PC-9 (cell line): ENCODE results near the gene EML6. TPM values are rescaled to one million over a fixed set of nuclear protein-coding genes. Genes with fewer than 3 reads are reported as not detected.
"Not testable (repeated sequence)": the region's sequence is repeated elsewhere in the genome, so short reads cannot be mapped to it uniquely, and the experiment has no call there.

Experiments used
- BruUV-seq: library from RNA; stranded (reverse); fragments of 400-500 nt; replicated peaks from 2 replicates; lab custom pipeline; 2021; lab: Mats Ljungman, UMichigan
- CTCF ChIA-PET: fragments of 300-600 bp; sonication (Branson Sonifier 250); formaldehyde crosslinking; loops from one replicate; lab custom pipeline; 2022; ENCODE audit warnings: antibody characterized with exemption; lab: Charles Lee
- POLR2A ChIA-PET: fragments of 300-600 bp; sonication (Branson Sonifier 250); formaldehyde crosslinking; loops from one replicate; lab custom pipeline; 2022; ENCODE audit warnings: antibody characterized with exemption; ENCODE audit not compliant: unreplicated experiment; lab: Charles Lee
- DNase-seq, 2 experiments: peaks; one replicate each; pipeline versions ENCODE4 v3.0.0 to v3.0.0-alpha.2; 2015 to 2022; ENCODE audit warnings: mixed read lengths in 1 of 2
- H2AFZ ChIP-seq: fragments of 200-600 bp; sonication (generic); 2 replicates; pipeline ENCODE4 v1.8.1; 2017; ENCODE audit warnings: antibody characterized with exemption
- H3F3A ChIP-seq: fragments of 200-600 bp; sonication (generic); 2 replicates; pipeline ENCODE4 v1.8.1; 2017; ENCODE audit warnings: antibody characterized with exemption, mild to moderate bottlenecking, low read depth; ENCODE audit not compliant: insufficient read depth
- H3K27ac ChIP-seq: fragments of 200-600 bp; sonication (generic); 2 replicates; pipeline ENCODE4 v1.6.1; 2016; ENCODE audit warnings: mixed run types
- H3K27me3 ChIP-seq: fragments of 200-600 bp; sonication (generic); 2 replicates; pipeline ENCODE4 v1.6.1; 2016; ENCODE audit warnings: low read depth, mixed run types; ENCODE audit not compliant: insufficient read depth
- H3K36me3 ChIP-seq: fragments of 200-600 bp; sonication (generic); 2 replicates; pipeline ENCODE4 v1.6.1; 2016; ENCODE audit warnings: low read depth, mixed run types
- H3K4me1 ChIP-seq: fragments of 200-600 bp; sonication (generic); replicated peaks from 2 replicates; pipeline ENCODE4 v1.6.1; 2016; ENCODE audit warnings: mixed run types; ENCODE audit not compliant: insufficient read depth
- H3K4me2 ChIP-seq: fragments of 200-600 bp; sonication (generic); 2 replicates; pipeline ENCODE4 v1.6.1; 2017; ENCODE audit warnings: mixed run types
- H3K4me3 ChIP-seq: fragments of 200-600 bp; sonication (generic); 2 replicates; pipeline ENCODE4 v1.6.1; 2016; ENCODE audit warnings: mixed run types
- H3K79me2 ChIP-seq: fragments of 200-600 bp; sonication (generic); 2 replicates; pipeline ENCODE4 v1.6.1; 2017; ENCODE audit warnings: low read depth, mixed run types
- H3K9me2 ChIP-seq: fragments of 200-600 bp; sonication (generic); 2 replicates; pipeline ENCODE4 v1.8.1; 2017; ENCODE audit warnings: mild to moderate bottlenecking; ENCODE audit not compliant: insufficient read depth
- H3K9me3 ChIP-seq: fragments of 200-600 bp; sonication (generic); 2 replicates; pipeline ENCODE4 v1.8.1; 2016; ENCODE audit warnings: low read depth; ENCODE audit not compliant: insufficient read depth
- H4K20me1 ChIP-seq: fragments of 200-600 bp; sonication (generic); 2 replicates; pipeline ENCODE4 v1.8.1; 2017; ENCODE audit not compliant: insufficient read depth
- CTCF ChIP-seq: fragments of 200-600 bp; sonication (generic); conservative IDR thresholded peaks from 2 replicates; pipeline ENCODE4 v1.6.1; 2017; ENCODE audit warnings: mixed run types, antibody characterized with exemption, mild to moderate bottlenecking, moderate library complexity
- EZH2 ChIP-seq: fragments of 200-600 bp; sonication (generic); IDR thresholded peaks from 2 replicates; pipeline ENCODE4 v1.8.0; 2017; ENCODE audit warnings: antibody characterized with exemption, low read depth
- intact Hi-C: fragments of 100-400 bp; cut with micrococcal nuclease; formaldehyde crosslinking; loops from one replicate; pipeline ENCODE4 v1.10.0; 2022; ENCODE audit not compliant: unreplicated experiment
- total RNA-seq: library from RNA; stranded (reverse); gene quantifications from 2 replicates; pipeline ENCODE4 v1.2.3, GENCODE V29; 2021

EML6 gene
- total RNA-seq, 1 experiment from 2014 or later, result 3.7 TPM

DNA sequence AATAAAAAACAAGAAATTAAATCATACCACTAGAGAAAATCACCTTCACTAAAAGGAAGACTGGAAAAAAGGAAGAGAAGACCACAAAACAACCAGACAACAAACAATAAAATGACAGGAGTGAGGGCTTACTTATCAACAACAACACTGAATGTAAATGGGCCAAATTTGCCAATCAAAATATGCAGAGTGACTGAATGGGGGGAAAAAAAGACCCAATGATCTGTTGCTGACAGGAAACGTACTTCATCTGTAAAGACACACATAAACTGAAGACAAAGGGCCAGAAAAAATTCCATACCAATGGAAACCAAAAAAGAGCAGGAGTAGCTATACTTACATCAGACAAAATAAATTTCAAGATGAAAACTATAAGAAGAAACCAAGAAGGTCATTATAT lies 25.5 kb upstream of the EML6 start:
- no peak overlapping the region for H3K4me3 ChIP-seq
- H3K79me2 ChIP-seq, result no peaks in the 10 kb centered on the region
- BruUV-seq, result no TSS peak
- TF ChIP-seq CTCF (no peak), EZH2 (no peak)
- H3K36me3 ChIP-seq, result no peaks in the 10 kb centered on the region
- ChIA-PET POLR2A (interaction anchor here (0.7 kb wide), 1 partner anchor 174 kb away, joined by 5 read pairs; no protein-coding TSS in a partner anchor), CTCF (no interaction called here)
- no peak overlapping the region for H2AFZ ChIP-seq
- no peaks in the 10 kb centered on the region for H3K4me1 ChIP-seq
- no peaks in the 10 kb centered on the region; the same call in 1 of the 2 replicates for H3K9me2 ChIP-seq
- H3K27ac ChIP-seq, result no peak overlapping the region
- no peaks in the 10 kb centered on the region for H3F3A ChIP-seq
- H3K27me3 ChIP-seq, result no peaks in the 10 kb centered on the region
- no peak for DNase-seq
- intact Hi-C loops, result no loop called here
- H4K20me1 ChIP-seq, result no peaks in the 10 kb centered on the region
- H3K4me2 ChIP-seq, result no peak overlapping the region
- no peaks in the 10 kb centered on the region for H3K9me3 ChIP-seq

DNA sequence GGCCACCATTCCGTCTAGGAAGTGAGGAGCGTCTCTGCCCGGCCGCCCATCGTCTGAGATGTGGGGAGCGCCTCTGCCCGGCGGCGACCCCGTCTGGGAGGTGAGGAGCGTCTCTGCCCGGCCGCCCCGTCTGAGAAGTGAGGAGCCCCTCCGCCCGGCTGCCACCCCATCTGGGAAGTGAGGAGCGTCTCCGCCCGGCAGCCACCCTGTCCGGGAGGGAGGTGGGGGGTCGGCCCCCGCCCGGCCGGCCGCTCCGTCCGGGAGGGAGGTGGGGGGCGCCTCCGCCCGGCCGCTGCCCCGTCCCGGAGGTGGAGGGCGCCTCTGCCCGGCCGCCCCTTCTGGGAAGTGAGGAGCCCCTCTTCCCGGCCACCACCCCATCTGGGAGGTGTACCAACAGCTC lies 24.5 kb upstream of the EML6 start:
- H3F3A ChIP-seq, H3K9me3 ChIP-seq, CTCF ChIA-PET, H3K27me3 ChIP-seq, H3K9me2 ChIP-seq, H3K4me1 ChIP-seq, H2AFZ ChIP-seq, H3K4me2 ChIP-seq, DNase-seq, H3K27ac ChIP-seq, H3K4me3 ChIP-seq, intact Hi-C loops, POLR2A ChIA-PET, H4K20me1 ChIP-seq, H3K36me3 ChIP-seq, BruUV-seq, H3K79me2 ChIP-seq: not testable (repeated sequence)

DNA sequence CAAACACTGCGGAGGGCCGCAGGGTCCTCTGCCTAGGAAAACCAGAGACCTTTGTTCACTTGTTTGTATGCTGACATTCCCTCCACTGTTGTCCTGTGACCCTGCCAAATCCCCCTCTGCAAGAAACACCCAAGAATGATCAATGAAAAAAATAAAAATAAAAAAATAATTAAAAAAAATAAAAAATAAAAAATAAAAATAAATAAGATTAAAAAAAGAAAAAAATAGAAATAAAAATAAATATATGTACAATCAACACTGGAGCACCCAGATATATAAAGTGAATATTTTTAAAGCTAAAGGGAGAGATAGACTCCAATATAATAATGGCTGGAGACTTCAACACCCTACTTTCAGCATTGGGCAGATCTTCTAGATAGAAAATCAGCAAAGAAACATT lies 23.8 kb upstream of the EML6 start:
- Histone ChIP-seq H4K20me1 (no peaks in the 10 kb centered on the region), H3K9me3 (no peaks in the 10 kb centered on the region), H3K4me2 (no peak overlapping the region), H3F3A (peaks cover 5% of the 10 kb centered on the region; the same call in 1 of the 2 replicates), H3K4me1 (no peaks in the 10 kb centered on the region), H2AFZ (no peak overlapping the region), H3K79me2 (no peaks in the 10 kb centered on the region), H3K9me2 (no peaks in the 10 kb centered on the region; the same call in 1 of the 2 replicates), H3K27ac (no peak overlapping the region), H3K4me3 (no peak overlapping the region), H3K36me3 (no peaks in the 10 kb centered on the region), H3K27me3 (no peaks in the 10 kb centered on the region)
- intact Hi-C loops, result loop anchor here (5.0 to 10.0 kb wide), 4 partner anchors 522 to 915 kb away; partner anchors contain the start of genes ASB3 and ERLEC1
- POLR2A ChIA-PET, result no interaction called here
- no peak for DNase-seq
- CTCF ChIA-PET, result no interaction called here
- TF ChIP-seq EZH2 (no peak), CTCF (no peak)
- no TSS peak for BruUV-seq

DNA sequence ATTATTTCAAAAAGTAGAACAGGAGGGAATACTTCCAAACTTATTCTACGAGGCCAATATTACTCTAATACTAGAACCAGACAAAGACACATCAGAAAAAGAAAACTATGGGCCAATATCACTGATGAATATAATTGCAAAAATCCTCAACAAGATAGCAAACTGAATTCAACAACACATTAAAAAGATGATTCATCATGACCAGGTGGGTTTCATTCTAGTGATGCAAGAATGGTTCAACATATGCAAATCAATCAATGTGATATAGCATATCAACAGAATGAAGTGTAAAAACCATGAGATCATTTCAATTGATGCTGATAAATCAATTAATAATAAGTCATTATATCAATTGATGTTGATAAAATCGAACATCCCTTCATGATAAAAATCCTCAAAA lies 22.4 kb upstream of the EML6 start:
- ChIA-PET CTCF (no interaction called here), POLR2A (no interaction called here)
- no peaks in the 10 kb centered on the region; the same call in 1 of the 2 replicates for H3K9me2 ChIP-seq

More for the DNA sequence above, 22.4 kb upstream of the EML6 start:
- Histone ChIP-seq H2AFZ (no peak overlapping the region), H3K4me1 (no peaks in the 10 kb centered on the region), H3K4me2 (no peak overlapping the region), H3K27me3 (no peaks in the 10 kb centered on the region), H3K4me3 (no peak overlapping the region), H3K79me2 (no peaks in the 10 kb centered on the region), H3K27ac (no peak overlapping the region), H4K20me1 (no peaks in the 10 kb centered on the region), H3F3A (peaks cover 5% of the 10 kb centered on the region; the same call in 1 of the 2 replicates), H3K9me3 (no peaks in the 10 kb centered on the region), H3K36me3 (no peaks in the 10 kb centered on the region)
- TF ChIP-seq EZH2 (no peak), CTCF (no peak)
- BruUV-seq, result no TSS peak
- intact Hi-C loops, result loop anchor here (5.0 to 10.0 kb wide), 4 partner anchors 524 to 916 kb away; partner anchors contain the start of genes ASB3 and ERLEC1
- no peak for DNase-seq
